SK-N-MC (cell line): ENCODE measurements around the gene MTA1.

Experiments
- EZH2 ChIP-seq: fragments of 200-600 bp; sonication (generic); IDR thresholded peaks from one replicate; pipeline ENCODE4 v1.6.1; 2017; ENCODE audit warnings: antibody characterized with exemption
- POLR2AphosphoS5 ChIP-seq: IDR thresholded peaks from 2 replicates; pipeline ENCODE4 v1.6.1; 2012; ENCODE audit warnings: mild to moderate bottlenecking, low read depth, low read length, borderline replicate concordance

GRCh38 chr14:105493921-105494605, 74.4 kb downstream of the MTA1 start:
- TF ChIP-seq EZH2 (no peak), POLR2AphosphoS5 (no peak)
